Uterus (tissue), 2 donors: ENCODE measurements around the gene MKLN1.

Experiments
- POLR2A ChIP-seq, 2 donors: fragments of 450-650 bp; IDR thresholded peaks; one replicate each; pipeline ENCODE4 v1.6.1; 2016; ENCODE audit warnings: antibody characterized with exemption in 2 of 2, mild to moderate bottlenecking in 1 of 2, moderate library complexity in 1 of 2
- TF ChIP-seq, protein P1 (sequence below), 4 experiments: fragments of 200-600 bp in 2 of 4; fragments of 450-650 bp in 2 of 4; sonication (generic) in 2 of 4; IDR thresholded peaks; one replicate each; pipeline ENCODE4 v1.5.1; 2016 to 2019; ENCODE audit warnings: antibody characterized with exemption in 4 of 4, mild to moderate bottlenecking in 2 of 4, moderate library complexity in 1 of 4

DNA sequence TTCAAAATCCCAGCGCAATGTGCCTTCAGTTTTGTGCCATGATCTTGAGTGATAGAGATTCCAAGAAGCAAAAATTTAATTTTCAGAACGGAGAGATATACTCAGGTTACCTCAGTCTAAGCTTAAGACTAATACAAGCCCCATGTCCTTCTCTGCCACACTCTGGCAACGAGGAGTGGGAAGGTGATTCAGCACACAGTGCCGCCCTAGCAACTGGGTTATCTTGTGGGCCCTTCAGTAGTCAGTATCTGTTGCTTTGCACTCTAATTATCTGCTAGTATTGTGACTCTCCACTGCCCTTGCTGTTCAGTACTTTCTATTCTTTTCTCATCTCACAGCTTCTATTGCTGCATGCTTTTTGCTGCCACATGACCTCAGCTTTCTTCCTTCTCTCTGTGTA, 39.2 kb upstream of the MKLN1 start:
- TF ChIP-seq, protein P1, sequence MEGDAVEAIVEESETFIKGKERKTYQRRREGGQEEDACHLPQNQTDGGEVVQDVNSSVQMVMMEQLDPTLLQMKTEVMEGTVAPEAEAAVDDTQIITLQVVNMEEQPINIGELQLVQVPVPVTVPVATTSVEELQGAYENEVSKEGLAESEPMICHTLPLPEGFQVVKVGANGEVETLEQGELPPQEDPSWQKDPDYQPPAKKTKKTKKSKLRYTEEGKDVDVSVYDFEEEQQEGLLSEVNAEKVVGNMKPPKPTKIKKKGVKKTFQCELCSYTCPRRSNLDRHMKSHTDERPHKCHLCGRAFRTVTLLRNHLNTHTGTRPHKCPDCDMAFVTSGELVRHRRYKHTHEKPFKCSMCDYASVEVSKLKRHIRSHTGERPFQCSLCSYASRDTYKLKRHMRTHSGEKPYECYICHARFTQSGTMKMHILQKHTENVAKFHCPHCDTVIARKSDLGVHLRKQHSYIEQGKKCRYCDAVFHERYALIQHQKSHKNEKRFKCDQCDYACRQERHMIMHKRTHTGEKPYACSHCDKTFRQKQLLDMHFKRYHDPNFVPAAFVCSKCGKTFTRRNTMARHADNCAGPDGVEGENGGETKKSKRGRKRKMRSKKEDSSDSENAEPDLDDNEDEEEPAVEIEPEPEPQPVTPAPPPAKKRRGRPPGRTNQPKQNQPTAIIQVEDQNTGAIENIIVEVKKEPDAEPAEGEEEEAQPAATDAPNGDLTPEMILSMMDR (IDR thresholded peaks at IDR 0.05), result no peak
- TF ChIP-seq POLR2A (IDR thresholded peaks at IDR 0.05), result no peak
